ENCODE results near the gene HHATL. TPM values are rescaled to one million over a fixed set of nuclear protein-coding genes. Genes with fewer than 3 reads are reported as not detected.

The HHATL gene
- total RNA-seq, 4 donors from 2014 or later, result 0.62 to 1.3 TPM; not detected in 2

DNA sequence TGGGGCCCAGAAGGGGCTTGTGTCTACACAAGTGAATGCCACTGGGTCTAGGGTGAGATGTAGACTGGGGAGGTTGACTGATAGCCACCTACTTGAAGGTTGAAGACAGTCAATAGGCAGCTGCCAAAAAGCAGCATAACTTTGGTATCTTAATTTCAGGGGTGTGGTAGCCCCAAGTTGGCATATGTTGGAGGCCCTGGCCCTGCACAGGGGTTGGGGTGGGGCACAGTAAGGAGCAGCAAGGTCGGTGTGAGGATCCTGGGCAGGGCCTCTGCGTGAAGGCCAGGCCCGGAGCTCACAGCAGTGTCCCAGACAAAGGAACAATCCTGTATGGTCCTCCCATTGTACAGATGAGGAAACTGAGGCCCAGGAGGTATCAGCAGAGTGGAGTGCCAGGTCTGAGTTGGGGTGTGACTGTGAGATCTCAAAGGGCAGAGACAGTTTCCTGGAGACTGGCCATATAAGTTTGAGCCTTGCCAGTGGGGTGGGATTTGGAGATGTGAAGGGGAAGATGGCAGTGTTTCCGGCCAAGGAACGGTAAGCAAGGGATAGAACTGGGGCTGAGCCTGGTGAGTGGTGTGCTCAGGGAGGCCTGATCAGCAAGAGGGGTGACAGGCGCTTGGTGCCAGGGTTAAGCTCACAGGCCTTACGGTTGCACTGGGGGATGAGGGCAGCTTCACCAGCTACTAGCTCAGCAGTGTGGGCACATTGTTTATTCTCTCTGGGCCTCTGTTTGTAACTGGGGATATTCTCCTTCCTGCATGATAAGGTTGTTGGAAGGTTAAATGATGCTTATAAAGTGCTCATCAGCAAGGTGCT is 15.6 kb downstream of the HHATL start:
- H3K27ac ChIP-seq, result no peak overlapping the region

DNA sequence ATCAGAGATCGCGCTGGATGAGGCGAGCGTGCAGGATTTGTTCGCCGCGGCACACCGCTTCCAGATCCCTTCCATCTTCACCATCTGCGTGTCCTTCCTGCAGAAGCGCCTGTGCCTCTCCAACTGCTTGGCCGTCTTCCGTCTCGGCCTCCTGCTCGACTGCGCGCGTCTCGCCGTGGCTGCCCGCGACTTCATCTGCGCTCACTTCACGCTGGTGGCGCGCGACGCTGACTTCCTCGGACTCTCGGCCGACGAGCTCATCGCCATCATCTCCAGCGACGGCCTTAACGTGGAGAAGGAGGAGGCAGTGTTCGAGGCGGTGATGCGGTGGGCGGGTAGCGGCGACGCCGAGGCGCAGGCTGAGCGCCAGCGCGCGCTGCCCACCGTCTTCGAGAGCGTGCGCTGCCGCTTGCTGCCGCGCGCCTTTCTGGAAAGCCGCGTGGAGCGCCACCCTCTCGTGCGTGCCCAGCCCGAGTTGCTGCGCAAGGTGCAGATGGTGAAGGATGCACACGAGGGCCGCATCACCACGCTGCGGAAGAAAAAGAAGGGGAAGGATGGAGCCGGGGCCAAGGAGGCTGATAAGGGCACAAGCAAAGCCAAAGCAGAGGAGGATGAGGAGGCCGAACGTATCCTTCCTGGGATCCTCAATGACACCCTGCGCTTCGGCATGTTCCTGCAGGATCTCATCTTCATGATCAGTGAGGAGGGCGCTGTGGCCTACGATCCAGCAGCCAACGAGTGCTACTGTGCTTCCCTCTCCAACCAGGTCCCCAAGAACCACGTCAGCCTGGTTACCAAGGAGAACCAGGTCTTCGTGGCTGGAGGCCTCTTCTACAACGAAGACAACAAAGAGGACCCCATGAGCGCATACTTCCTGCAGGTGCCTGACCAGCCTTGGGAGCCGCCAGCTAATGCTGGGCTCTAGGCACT is 16.4 kb downstream of the HHATL start:
- intact Hi-C loops (cut with DNase I; ENCODE audit: low total_unique reads), result no loop called here
- peaks cover 0 to 8% of the 10 kb centered on the region in 2 donors for H3K4me1 ChIP-seq
- no peaks in the 10 kb centered on the region for H3K27me3 ChIP-seq
- H3K27ac ChIP-seq, result no peak overlapping the region
- peak in 1 of 2 donors; percentile 6 for DNase-seq
- H3K36me3 ChIP-seq, result no peaks in the 10 kb centered on the region
- H3K4me3 ChIP-seq, result no peak overlapping the region
- no peaks in the 10 kb centered on the region for H3K9me3 ChIP-seq
- no peak for TF ChIP-seq POLR2A (IDR thresholded peaks at IDR 0.05)
- no peak for TF ChIP-seq CTCF (IDR thresholded peaks at IDR 0.05)

More for the DNA sequence above, 15.6 kb downstream of the HHATL start:
- no peak for DNase-seq
- intact Hi-C loops (cut with DNase I; ENCODE audit: low total_unique reads), result no loop called here
- Histone ChIP-seq H3K9me3 (no peaks in the 10 kb centered on the region), H3K4me1 (peaks cover 0 to 8% of the 10 kb centered on the region in 2 donors), H3K36me3 (no peaks in the 10 kb centered on the region), H3K4me3 (no peak overlapping the region), H3K27me3 (no peaks in the 10 kb centered on the region)
- TF ChIP-seq POLR2A (IDR thresholded peaks at IDR 0.05) (no peak), CTCF (IDR thresholded peaks at IDR 0.05) (no peak)

DNA sequence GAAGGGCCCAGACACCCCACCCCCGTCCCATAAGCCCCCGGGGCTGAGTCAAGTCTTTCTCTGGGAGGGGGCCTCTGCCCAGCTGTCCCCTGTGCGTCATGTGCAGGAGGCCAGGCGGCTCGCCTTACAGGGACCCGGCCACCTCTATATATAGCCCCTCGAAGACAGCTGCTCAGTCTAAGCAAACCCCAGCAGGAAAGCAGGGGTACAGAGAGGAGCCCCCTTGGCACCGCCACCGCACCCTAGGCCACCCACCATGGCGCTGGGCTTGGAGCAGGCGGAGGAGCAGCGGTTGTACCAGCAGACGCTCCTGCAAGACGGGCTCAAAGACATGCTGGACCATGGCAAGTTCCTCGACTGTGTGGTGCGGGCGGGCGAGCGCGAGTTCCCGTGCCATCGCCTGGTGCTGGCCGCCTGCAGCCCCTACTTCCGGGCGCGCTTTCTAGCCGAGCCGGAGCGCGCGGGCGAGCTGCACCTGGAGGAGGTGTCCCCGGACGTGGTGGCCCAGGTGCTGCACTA is 17.2 kb downstream of the HHATL start, which contains the start of gene KLHL40:
Gene KLHL40, plus strand, starts transcription at position 175 of the 519 bp plus-strand sequence. Its CDS starts 82 bp downstream, at position 257.
- Histone ChIP-seq H3K27ac (peak within 1 kb of the TSS; percentile 36 to 52), H3K4me1 (peaks cover 0 to 8% of the 10 kb centered on the region in 2 donors), H3K9me3 (no peaks in the 10 kb centered on the region), H3K27me3 (no peaks in the 10 kb centered on the region), H3K36me3 (no peaks in the 10 kb centered on the region), H3K4me3 (no peak within 1 kb of the TSS)
- peak in 1 of 2 donors; percentile 13 for DNase-seq
- intact Hi-C loops (cut with DNase I; ENCODE audit: low total_unique reads), result no loop called here
- TF ChIP-seq POLR2A (IDR thresholded peaks at IDR 0.05), result no peak
- no peak for TF ChIP-seq CTCF (IDR thresholded peaks at IDR 0.05)

- Histone ChIP-seq H3K4me1 (peaks cover 0 to 8% of the 10 kb centered on the region in 2 donors), H3K4me3 (no peak overlapping the region), H3K27ac (peak overlapping the region; percentile 36 to 52), H3K27me3 (no peaks in the 10 kb centered on the region), H3K9me3 (no peaks in the 10 kb centered on the region), H3K36me3 (no peaks in the 10 kb centered on the region)
- intact Hi-C loops (cut with DNase I; ENCODE audit: low total_unique reads), result no loop called here
- TF ChIP-seq POLR2A (IDR thresholded peaks at IDR 0.05) (no peak), CTCF (IDR thresholded peaks at IDR 0.05) (no peak)
- peak in 1 of 2 donors; percentile 6 for DNase-seq
Measured at GRCh38 chr3:42684632-42685362, 17.8 kb downstream of the HHATL start.

All from uterus (tissue), 4 donors.